Dedifferentiated amniotic fluid mesenchymal stem cell (primary cell): ENCODE data around the gene ACADVL.

Experiments used
- DNase-seq: peaks from one replicate; pipeline ENCODE4 v3.0.0-alpha.2; 2016; ENCODE audit errors: extremely low spot score

Gene ACADVL

GRCh38 chr17:7217113-7217987 is 2.4 kb upstream of the ACADVL start:
- peak; percentile 57 for DNase-seq

DNA sequence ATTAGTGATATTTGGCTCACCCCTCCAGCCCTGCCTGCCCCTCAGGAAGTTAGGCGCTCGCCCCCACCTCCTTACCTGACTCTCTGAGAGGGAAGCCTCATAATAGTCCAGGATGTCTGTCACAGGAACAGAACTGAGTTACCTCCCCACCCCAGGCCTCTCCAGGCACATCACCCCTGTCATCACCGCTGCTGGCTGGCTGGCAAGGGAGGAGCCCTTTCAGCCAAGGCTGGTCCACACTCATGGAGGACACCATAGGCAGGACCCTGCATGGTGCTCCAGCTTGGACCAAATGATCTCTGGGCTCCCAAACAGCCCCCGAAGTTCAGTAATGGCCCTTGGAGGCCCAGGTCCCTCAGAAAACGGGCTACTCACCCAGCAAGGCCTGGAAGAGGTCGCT is 1.6 kb upstream of the ACADVL start:
- DNase-seq = no peak

- DNase-seq = no peak
These were observed 980 bp upstream of the ACADVL start for GRCh38 chr17:7218758-7219157.

GRCh38 chr17:7219229-7219811 is 418 bp upstream of the ACADVL start:
- DNase-seq = no peak

DNA sequence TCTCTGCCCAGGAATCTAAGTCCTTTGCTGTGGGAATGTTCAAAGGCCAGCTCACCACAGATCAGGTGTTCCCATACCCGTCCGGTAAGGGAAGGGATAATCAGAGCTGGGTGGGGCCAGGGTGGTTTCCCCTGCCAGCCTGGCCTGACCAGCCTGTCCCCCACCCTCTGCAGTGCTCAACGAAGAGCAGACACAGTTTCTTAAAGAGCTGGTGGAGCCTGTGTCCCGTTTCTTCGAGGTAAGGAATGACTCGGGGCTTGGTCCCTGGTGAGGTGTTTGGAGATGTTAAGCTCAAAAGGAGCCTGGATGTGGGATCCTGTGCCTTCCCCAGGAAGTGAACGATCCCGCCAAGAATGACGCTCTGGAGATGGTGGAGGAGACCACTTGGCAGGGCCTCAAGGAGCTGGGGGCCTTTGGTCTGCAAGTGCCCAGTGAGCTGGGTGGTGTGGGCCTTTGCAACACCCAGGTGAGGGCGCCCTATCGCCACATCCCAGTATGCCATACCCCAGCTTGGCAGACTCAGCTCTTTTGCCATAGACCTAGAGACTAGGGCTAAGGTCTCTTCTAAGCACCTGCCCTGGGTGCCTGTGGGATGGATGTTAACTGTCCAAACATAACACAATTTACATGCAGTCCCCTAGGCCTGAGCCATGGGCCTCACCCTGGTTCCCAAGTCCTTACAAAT is 997 bp downstream of the ACADVL start:
- DNase-seq = no peak

DNA sequence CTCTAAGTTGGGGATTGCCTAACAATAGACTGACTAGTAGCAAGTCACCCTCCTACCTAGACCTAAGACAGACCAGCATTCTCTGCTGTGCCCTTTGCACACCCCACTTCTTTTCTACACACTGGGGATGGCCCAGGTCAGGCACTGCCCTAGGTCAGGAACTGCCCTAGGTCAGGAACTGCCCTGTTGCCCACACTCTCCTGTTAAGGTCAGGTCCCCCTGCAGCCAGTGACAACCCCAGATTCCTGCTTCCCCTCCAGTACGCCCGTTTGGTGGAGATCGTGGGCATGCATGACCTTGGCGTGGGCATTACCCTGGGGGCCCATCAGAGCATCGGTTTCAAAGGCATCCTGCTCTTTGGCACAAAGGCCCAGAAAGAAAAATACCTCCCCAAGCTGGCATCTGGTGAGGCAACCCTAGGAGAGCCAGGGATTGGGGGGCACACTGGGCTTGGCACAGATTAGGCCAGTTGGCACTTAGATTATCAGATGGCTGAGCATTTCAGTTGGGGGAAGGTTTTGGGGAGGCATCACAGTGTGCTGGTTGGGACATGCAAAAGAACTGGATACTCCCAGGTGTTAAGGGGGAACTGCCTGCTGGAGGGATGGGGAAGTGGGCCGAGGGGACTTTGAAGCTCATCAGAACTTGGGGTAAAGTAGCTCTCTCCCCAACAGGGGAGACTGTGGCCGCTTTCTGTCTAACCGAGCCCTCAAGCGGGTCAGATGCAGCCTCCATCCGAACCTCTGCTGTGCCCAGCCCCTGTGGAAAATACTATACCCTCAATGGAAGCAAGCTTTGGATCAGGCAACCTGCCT is 1.7 kb downstream of the ACADVL start:
- DNase-seq = no peak

GRCh38 chr17:7222093-7222971 is 2.6 kb downstream of the ACADVL start:
- DNase-seq = no peak

DNA sequence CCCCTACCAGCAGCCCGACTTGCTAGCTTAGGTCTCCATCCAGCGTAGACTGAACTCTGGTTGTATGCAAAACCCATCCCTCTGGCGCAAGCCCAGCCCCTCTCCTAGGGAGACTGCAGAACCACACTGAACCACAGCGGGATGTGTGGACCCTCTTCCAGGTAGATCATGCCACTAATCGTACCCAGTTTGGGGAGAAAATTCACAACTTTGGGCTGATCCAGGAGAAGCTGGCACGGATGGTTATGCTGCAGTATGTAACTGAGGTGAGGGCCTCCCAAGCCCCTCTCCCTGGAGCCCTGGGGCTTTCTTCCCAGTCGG is 3.2 kb downstream of the ACADVL start:
- DNase-seq = no peak

- no peak for DNase-seq
These were observed 3.6 kb downstream of the ACADVL start for GRCh38 chr17:7223375-7223774.

DNA sequence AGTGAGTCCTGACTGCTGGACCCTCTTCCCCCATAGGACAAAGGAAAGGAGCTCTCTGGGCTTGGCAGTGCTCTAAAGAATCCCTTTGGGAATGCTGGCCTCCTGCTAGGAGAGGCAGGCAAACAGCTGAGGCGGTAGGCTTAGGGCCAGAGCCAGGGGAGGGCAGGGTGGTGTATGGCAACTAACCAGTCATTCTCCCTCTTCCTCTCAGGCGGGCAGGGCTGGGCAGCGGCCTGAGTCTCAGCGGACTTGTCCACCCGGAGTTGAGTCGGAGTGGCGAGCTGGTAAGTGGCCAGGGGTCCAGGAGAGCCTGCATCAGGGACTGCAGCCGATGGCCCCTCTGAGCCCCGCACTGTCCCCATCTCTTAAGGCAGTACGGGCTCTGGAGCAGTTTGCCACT is 4.4 kb downstream of the ACADVL start:
- DNase-seq = no peak

DNA sequence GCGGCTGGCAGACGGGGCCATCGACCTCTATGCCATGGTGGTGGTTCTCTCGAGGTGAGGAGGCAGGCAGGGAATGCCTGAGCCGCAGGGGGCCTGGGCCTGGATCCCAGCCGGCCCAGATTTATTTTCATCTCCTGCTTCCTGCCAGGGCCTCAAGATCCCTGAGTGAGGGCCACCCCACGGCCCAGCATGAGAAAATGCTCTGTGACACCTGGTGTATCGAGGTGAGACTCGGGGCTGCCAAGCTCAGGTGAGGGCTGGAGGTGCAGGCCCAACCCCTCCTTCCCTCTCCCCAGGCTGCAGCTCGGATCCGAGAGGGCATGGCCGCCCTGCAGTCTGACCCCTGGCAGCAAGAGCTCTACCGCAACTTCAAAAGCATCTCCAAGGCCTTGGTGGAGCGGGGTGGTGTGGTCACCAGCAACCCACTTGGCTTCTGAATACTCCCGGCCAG is 4.9 kb downstream of the ACADVL start:
- no peak for DNase-seq

- DNase-seq = no peak
These were observed 6.1 kb downstream of the ACADVL start for GRCh38 chr17:7225711-7226331.

DNA sequence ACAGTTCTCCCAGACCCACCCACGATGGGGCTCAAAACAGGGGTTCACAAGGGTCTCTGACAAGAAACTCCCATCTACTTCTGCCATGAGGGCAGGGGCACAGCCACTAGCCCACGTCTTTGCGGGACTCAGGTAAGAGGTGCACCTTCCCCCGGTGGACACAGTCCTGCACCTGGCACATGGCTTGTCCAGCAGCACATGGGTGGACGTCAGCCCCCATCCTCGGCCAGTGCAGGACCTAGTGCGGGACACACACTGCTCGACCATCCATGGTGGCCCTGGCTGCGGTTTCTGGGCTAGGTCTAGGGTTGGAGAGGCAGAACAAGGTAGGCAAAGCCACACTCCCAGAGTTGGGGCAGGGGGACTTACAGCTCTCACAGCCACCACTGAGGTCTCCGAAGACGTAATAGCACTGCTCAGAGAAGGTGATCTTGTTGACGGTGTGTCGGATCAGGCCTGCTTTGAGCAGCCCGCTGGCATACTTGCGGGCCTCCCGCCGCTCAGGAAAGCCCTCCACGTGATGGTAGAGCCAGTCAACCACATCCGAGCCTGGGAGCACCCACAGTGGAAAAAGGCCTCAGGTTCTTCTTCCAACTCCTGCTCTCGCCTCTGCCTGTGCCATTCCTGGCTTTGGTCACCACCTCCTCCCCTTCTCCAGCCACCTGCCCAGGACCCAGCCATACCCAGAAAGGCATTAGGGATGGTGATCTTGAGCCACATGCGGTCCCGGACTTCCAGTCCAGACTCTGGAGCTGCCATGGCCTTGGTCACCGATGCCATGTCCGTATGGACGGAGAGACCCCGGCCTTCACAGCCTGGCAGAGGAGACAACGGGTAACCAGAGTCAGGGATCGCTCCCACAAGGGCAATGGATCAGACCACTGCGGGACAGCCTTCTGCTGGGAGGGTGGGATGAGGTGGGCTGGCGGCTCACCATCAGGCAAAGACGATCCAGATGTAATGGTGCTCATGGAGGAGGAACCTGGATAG is 7.3 kb downstream of the ACADVL start:
- DNase-seq = no peak

DNA sequence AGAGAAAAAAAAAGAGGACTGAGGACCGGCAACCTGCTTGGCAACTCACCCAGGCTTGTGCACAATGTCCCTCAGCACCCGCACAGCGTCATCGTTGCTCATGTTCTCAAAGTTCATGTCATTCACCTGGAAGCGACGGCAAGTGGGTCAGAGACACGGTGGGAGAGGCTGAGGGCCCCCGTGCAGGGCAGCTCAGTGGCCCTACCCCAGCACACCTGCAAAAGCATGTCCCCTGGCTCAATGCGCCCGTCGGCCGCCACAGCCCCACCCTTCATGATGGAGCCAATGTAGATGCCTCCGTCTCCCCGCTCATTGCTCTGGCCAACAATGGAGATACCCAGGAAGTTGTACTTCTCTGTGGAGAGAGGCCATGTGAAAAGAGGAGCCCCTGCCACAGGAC is 9.2 kb downstream of the ACADVL start:
- DNase-seq = no peak

DNA sequence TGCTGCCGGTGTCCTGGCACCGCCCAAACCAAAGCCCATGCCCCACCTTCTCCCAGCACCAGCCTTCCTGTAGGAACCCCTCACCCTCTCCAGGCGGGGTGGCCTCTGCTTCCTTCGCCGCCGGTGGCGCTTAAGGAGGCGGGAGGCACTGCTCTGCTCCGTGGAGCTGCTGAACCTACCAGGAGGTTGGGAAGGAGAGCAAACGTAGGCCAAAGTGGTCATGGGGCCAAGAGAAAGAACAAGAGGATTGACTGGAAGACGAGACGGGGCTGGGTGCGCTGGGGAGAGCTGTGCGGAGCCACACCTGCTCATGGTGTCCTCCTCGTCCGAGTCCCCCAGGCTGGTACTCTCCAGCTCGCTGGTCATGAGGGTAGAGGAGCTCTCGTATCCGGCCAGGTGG is 9.8 kb downstream of the ACADVL start:
- no peak for DNase-seq

DNA sequence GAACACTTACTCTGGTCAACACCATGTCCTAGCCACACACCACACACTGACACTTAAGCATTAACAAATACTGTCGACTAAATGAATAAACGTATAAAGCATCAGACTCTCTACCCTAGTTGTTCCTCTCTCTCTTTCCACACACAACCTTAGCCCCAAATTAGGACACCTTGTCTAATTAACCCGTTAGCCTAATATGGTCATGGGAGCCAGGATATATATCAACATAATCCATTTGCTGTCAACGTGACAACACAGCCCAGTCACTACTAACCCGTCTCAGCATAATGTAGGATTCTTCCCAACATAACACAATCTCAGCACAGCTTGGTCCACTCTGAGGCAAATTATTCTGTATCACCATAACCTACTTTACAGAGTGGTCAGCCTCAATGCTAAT is 12.4 kb downstream of the ACADVL start:
- no peak for DNase-seq

DNA sequence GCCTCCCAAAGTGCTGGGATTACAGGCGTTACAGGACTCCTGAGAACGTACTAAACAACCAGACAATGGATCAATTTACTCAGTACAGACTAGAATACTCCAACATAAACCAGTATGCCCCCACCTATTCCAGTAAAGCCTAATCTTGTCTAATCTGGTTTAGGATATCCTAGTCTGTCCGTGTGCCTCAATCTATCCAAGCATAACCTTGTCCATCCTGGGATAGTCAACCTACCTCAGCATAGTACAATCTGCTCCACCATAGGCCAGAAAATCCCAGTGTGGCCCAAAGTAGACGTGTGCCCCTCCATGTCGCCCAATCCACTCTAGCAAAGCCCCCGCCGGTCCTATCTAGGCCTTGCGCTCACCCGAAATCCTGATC is 14.0 kb downstream of the ACADVL start:
- DNase-seq = peak; percentile 42

DNA sequence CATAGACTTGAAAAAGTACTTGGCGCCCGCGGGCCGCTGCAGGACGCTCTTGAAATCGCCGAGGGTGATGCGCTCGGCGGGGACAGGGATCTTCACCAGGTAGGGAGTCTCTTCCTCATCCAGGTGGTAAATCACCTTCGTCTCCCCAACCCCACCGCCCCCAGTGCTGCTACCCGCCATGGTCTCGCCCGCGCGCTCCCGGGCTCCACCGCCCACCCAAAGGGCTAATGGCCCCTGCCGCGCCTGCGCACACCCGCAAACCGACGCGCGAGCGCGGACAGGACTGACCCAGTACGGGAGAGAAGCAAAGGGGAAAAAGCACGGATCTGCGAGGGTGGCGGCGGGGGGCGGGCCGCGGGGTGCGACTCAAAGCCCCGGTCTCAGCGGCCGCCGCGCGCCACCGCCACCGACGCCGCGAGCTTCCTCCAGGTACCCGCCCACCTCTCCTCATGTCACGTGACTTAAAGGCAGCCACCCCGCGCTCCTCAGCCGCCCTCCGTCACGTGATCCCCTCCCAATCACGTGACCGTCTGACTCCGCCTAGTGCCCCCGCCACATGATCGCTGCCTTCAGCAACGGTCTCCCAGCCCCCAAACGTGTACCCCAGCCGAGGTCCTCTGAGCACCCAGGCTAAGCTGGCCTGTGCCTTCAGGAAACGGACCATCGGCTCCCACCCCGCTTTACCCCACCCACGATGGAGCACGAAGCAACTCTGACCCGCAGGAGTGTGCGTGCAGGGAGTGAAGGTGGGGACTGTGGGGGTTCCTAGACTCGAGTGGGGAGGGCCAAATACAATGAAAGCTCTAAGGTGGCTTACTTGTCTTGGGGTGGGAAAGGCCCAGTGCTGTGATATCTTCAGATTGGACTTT is 14.6 kb downstream of the ACADVL start, which contains the start of gene DVL2:
DVL2 (minus strand) TSS at position 435 of the 869 bp plus-strand sequence; CDS start at position 180, 255 bp downstream.
- DNase-seq = peak; percentile 90
